GM23338 (cell line): ENCODE data around the gene MATR3. TPM values are rescaled to one million over a fixed set of nuclear protein-coding genes. Genes with fewer than 3 reads are reported as not detected.
A peak's percentile ranks its signal among the peaks of the same experiment; 100 is the strongest.

ENCODE experiments used
- ATAC-seq: fragments of 200-7000 bp; cut with Tn5 transposase; 3 replicates; pipeline ENCODE4 v1.9.1; 2020
- DNase-seq: peaks from one replicate; pipeline ENCODE4 v3.0.0-alpha.2; 2015; ENCODE audit warnings: low spot score
- H2AFZ ChIP-seq: fragments of 200-600 bp; sonication (generic); 2 replicates; pipeline ENCODE4 v1.8.0; 2016; ENCODE audit warnings: antibody characterized with exemption, mild to moderate bottlenecking, moderate library complexity
- H3F3A ChIP-seq: fragments of 200-600 bp; sonication (generic); replicated peaks from 2 replicates; pipeline ENCODE4 v1.8.0; 2017; ENCODE audit warnings: antibody characterized with exemption, mixed run types, low read depth
- H3K27ac ChIP-seq: fragments of 200-600 bp; sonication (generic); 2 replicates; pipeline ENCODE4 v1.6.1; 2016; ENCODE audit warnings: low read depth
- H3K27me3 ChIP-seq: fragments of 200-600 bp; sonication (generic); 2 replicates; pipeline ENCODE4 v1.8.0; 2016; ENCODE audit warnings: mild to moderate bottlenecking, mixed run types, moderate library complexity; ENCODE audit not compliant: insufficient read depth
- H3K36me3 ChIP-seq: fragments of 200-600 bp; sonication (generic); 2 replicates; pipeline ENCODE4 v1.8.0; 2016; ENCODE audit warnings: mild to moderate bottlenecking; ENCODE audit not compliant: insufficient read depth
- H3K4me1 ChIP-seq: fragments of 200-600 bp; sonication (generic); 2 replicates; pipeline ENCODE4 v1.8.0; 2016; ENCODE audit warnings: mild to moderate bottlenecking, moderate library complexity; ENCODE audit not compliant: insufficient read depth
- H3K4me2 ChIP-seq: fragments of 200-600 bp; sonication (generic); 2 replicates; pipeline ENCODE4 v1.7.1; 2017; ENCODE audit warnings: mixed run types
- H3K4me3 ChIP-seq: fragments of 200-600 bp; sonication (generic); 2 replicates; pipeline ENCODE4 v1.6.1; 2016; ENCODE audit warnings: mixed run types
- H3K79me2 ChIP-seq: fragments of 200-600 bp; sonication (generic); replicated peaks from 2 replicates; pipeline ENCODE4 v1.8.0; 2017; ENCODE audit warnings: mild to moderate bottlenecking; ENCODE audit not compliant: insufficient read depth
- H3K9me2 ChIP-seq: fragments of 200-600 bp; sonication (generic); 2 replicates; pipeline ENCODE4 v1.8.0; 2017; ENCODE audit not compliant: insufficient read depth
- H4K20me1 ChIP-seq: fragments of 200-600 bp; sonication (generic); replicated peaks from 2 replicates; pipeline ENCODE4 v1.8.0; 2017; ENCODE audit warnings: mild to moderate bottlenecking; ENCODE audit not compliant: insufficient read depth
- H3K27ac Mint-ChIP-seq: 2 replicates; pipeline ENCODE4 v1.8.0; 2020; ENCODE audit warnings: inconsistent platforms, mild to moderate bottlenecking, moderate library complexity, mixed read lengths
- H3K27me3 Mint-ChIP-seq: 3 replicates; pipeline ENCODE4 v1.8.0; 2022; ENCODE audit warnings: low read depth, mild to moderate bottlenecking, moderate library complexity, mixed read lengths, inconsistent platforms; ENCODE audit not compliant: insufficient read depth, poor library complexity
- H3K36me3 Mint-ChIP-seq: 3 replicates; pipeline ENCODE4 v1.8.0; 2021; ENCODE audit warnings: low read depth, mild to moderate bottlenecking, inconsistent platforms, moderate library complexity, mixed read lengths
- H3K4me1 Mint-ChIP-seq: 3 replicates; pipeline ENCODE4 v1.8.0; 2020; ENCODE audit warnings: mild to moderate bottlenecking, inconsistent platforms, mixed read lengths
- H3K4me3 Mint-ChIP-seq: 3 replicates; pipeline ENCODE4 v1.8.0; 2021; ENCODE audit warnings: moderate library complexity, mild to moderate bottlenecking, inconsistent platforms, mixed read lengths
- H3K9me3 Mint-ChIP-seq: 3 replicates; pipeline ENCODE4 v1.8.0; 2020; ENCODE audit warnings: moderate library complexity, mild to moderate bottlenecking, inconsistent platforms, mixed read lengths
- EZH2phosphoT487 ChIP-seq: fragments of 200-600 bp; sonication (generic); IDR thresholded peaks from one replicate; pipeline ENCODE4 v1.8.1; 2018; ENCODE audit warnings: antibody characterized with exemption; ENCODE audit not compliant: unreplicated experiment
- JUNB ChIP-seq: IDR thresholded peaks from one replicate; pipeline ENCODE4 v1.6.1; 2016; ENCODE audit warnings: antibody characterized with exemption; ENCODE audit not compliant: unreplicated experiment
- NANOG ChIP-seq: IDR thresholded peaks from 2 replicates; pipeline ENCODE4 v1.6.1; 2016; ENCODE audit warnings: antibody characterized with exemption, borderline replicate concordance
- POLR2AphosphoS5 ChIP-seq: IDR thresholded peaks from 2 replicates; pipeline ENCODE4 v1.6.1; 2016; ENCODE audit warnings: antibody characterized with exemption, low read depth
- REST ChIP-seq: IDR thresholded peaks from one replicate; pipeline ENCODE4 v1.6.1; 2018; ENCODE audit warnings: antibody characterized with exemption; ENCODE audit not compliant: unreplicated experiment
- polyA plus RNA-seq: library from polyadenylated mRNA; unstranded; fragments of >200 nt; fragmentation: Nextera tagmentation; extraction: Ambion mirVana; gene quantifications from 2 replicates; pipeline ENCODE4 v1.2.1, GENCODE V29; 2016
- total RNA-seq: library from RNA; depleted of rRNA; stranded (reverse); fragments of >200 nt; shearing (Covaris generic); gene quantifications from 2 replicates; pipeline ENCODE4 v1.2.3, GENCODE V29; 2014

MATR3 gene
- total and polyA plus RNA-seq, 2 experiments from 2014 or later: 278 to 506 TPM

- Histone ChIP-seq H3K27me3 (no peaks in the 10 kb centered on the region), H3K36me3 (peaks cover 64% of the 10 kb centered on the region), H3K4me2 (peak overlapping the region; percentile 100), H3K4me1 (peaks cover 51% of the 10 kb centered on the region), H4K20me1 (peaks cover 52% of the 10 kb centered on the region), H3K27ac (peak overlapping the region; percentile 99), H3K9me2 (no peaks in the 10 kb centered on the region), H3F3A (peaks cover 70% of the 10 kb centered on the region), H3K79me2 (peaks cover 70% of the 10 kb centered on the region), H3K4me3 (peak overlapping the region; percentile 100), H2AFZ (no peak overlapping the region)
- Mint-ChIP-seq H3K36me3 (peaks cover 75% of the 10 kb centered on the region), H3K4me3 (peak overlapping the region; percentile 99), H3K9me3 (peaks cover 9% of the 10 kb centered on the region; the same call in 2 of the 3 replicates), H3K27ac (peak overlapping the region; percentile 93), H3K4me1 (peaks cover 42% of the 10 kb centered on the region), H3K27me3 (peaks cover 25% of the 10 kb centered on the region)
- TF ChIP-seq POLR2AphosphoS5 (no peak), REST (no peak), JUNB (no peak), EZH2phosphoT487 (no peak)
- ATAC-seq: no peak
- no peak for DNase-seq
Observed at GRCh38 chr5:139276426-139276825, 17.1 kb upstream of the MATR3 start.

GRCh38 chr5:139277171-139277570 is 16.4 kb upstream of the MATR3 start:
- TF ChIP-seq NANOG (no peak), POLR2AphosphoS5 (peak; percentile 43; the same call in 1 of the 2 replicates)
- no peaks in the 10 kb centered on the region for H3K27me3 ChIP-seq
- H3K4me1 ChIP-seq: peaks cover 55% of the 10 kb centered on the region
- H3K4me2 ChIP-seq: peak overlapping the region; percentile 100
- peak overlapping the region; percentile 99 for H3K27ac ChIP-seq
- no peaks in the 10 kb centered on the region for H3K9me2 ChIP-seq
- Mint-ChIP-seq H3K9me3 (peaks cover 9% of the 10 kb centered on the region; the same call in 2 of the 3 replicates), H3K4me1 (peaks cover 40% of the 10 kb centered on the region), H3K27ac (peak overlapping the region; percentile 94), H3K27me3 (peaks cover 26% of the 10 kb centered on the region), H3K36me3 (peaks cover 83% of the 10 kb centered on the region), H3K4me3 (peak overlapping the region; percentile 99)
- H2AFZ ChIP-seq: no peak overlapping the region
- ATAC-seq: no peak
- H4K20me1 ChIP-seq: peaks cover 57% of the 10 kb centered on the region
- H3K4me3 ChIP-seq: peak overlapping the region; percentile 100
- no peak for DNase-seq
- peaks cover 78% of the 10 kb centered on the region for H3F3A ChIP-seq
- peaks cover 70% of the 10 kb centered on the region for H3K79me2 ChIP-seq
- H3K36me3 ChIP-seq: peaks cover 72% of the 10 kb centered on the region
